HG02759 (cell line): ENCODE results near the gene TRIM7.
"Not testable (repeated sequence)": the region's sequence is repeated elsewhere in the genome, so short reads cannot be mapped to it uniquely, and the experiment has no call there.

Source experiments
- ATAC-seq: cut with Tn5 transposase; IDR thresholded peaks from one replicate; pipeline ENCODE4 v1.9.1; 2021; ENCODE audit warnings: mild to moderate bottlenecking, moderate library complexity; ENCODE audit not compliant: unreplicated experiment

Gene TRIM7

GRCh38 chr5:181156758-181157157 is 48.2 kb downstream of the TRIM7 start:
- no peak for ATAC-seq

GRCh38 chr5:181153814-181154213 is 51.2 kb downstream of the TRIM7 start:
- no peak for ATAC-seq

DNA sequence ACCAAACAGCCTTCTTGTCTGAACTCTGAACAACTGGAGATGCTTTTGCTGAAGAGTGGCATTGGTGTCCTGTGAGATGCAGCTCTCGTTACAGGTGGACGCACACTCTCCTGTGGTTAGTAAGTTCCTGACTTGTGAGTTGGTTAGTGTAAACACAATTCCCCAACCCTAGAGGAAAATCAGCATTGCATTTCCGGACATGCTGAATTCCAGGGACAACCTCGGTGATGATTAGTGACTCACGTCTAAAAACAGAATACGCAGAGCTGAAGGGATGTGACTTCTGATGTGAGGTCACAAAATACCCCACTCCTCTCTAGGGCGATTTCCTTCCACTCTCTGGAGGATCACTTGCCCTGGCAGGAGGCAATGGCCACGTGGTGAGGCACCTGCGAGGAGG is 52.6 kb downstream of the TRIM7 start:
- no peak for ATAC-seq

DNA sequence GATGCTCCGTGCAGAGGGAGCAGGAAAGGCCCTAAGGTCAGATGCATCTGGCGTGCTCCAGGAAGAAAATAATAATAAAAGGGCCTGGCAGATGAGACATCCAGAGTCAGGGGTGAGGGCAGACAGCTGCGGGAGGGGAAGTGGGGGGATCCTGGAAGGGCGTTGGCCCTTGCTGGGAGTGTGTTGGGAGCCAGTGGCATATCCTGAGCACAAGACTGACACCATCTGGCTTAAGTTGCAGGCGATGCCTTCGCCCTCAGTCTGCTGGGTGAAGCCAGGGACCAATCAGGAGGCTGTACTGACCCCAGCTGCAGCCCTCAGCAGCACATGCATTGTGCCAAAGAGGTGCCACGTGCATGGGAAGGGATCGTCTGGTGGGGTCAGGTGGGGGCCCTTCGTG is 53.9 kb downstream of the TRIM7 start:
- ATAC-seq, result no peak

- ATAC-seq, result no peak
Observed at GRCh38 chr5:181149806-181150733, 54.9 kb downstream of the TRIM7 start.

- ATAC-seq, result no peak
Observed at GRCh38 chr5:181149355-181149754, 55.6 kb downstream of the TRIM7 start.

DNA sequence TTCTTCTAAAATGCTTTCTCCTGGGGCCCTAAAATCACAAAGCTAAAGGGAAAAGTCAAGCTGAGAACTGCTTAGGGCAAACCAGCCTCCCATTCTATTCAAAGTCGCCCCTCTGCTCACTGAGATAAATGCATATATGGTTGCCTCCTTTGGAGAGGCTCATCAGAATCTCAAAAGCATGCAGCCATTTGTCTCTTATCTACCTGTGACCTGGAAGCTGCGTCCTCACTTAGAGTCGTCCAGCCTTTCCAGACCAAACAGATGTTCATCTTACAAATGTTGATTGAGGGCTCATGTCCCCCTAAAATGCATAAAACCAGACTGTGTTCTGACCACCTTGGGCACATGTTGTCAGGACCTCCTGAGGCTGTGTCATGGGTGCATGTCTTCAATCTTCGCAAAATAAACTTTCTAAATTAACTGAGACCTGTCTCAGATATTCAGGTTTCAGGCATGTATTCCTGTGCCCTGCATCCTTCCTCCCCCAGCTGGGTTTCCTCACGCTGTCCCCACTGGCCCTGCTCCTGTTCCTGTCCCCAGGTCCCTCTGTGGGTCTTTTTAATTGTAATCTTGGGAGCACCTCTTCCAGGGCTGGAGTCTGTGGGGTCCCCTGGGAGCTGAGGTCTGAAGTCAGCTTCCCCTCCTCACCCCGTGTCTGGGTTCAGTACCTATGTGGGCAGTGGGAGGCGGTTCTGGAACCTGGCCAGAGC is 57.9 kb downstream of the TRIM7 start, which contains the start of gene OR2V2:
OR2V2 (plus strand) TSS at position 660 of the 710 bp plus-strand sequence. CDS start 7,357 bp downstream, outside the sequence.
- ATAC-seq, result not testable (repeated sequence)

DNA sequence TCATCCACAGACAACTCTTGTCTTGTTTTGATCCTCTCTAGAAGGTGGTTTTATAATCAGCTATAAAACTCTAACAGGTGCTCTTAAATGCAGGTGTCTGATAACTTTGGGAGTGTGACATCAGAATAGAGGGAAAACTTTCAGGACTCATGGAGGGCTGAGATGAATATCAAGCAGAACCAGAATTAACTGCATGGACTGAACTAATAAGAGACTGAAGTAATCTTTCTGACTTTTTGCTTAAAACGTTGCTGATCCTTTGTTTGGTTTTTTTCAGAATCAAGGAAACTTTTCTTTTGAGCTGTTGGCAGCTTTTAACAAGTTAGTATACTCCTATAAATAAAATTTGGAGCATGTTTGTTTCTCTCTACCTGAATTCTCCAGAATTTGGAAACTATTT is 59.9 kb downstream of the TRIM7 start:
- no peak for ATAC-seq
